ENCODE results near the gene GBGT1.
A peak's percentile ranks its signal among the peaks of the same experiment; 100 is the strongest.

The GBGT1 gene

GRCh38 chr9:133122935-133123611 is 40.6 kb downstream of the GBGT1 start:
- no peak for DNase-seq

DNA sequence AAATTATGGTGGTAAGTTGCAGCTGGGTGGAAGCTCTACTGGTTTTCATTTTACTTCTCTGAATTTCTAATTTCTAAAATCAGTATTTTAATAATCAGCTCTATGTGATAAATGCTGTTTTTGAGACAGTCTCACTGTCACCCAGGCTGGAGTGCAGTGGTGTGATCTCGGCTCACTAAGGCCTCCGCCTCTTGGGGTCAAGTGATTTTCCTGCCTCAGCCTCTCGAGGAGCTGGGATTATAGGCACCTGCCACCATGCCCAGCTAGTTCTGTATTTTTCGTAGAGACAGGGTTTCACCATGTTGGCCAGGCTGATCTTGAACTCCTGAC is 41.1 kb downstream of the GBGT1 start:
- DNase-seq, result no peak

DNA sequence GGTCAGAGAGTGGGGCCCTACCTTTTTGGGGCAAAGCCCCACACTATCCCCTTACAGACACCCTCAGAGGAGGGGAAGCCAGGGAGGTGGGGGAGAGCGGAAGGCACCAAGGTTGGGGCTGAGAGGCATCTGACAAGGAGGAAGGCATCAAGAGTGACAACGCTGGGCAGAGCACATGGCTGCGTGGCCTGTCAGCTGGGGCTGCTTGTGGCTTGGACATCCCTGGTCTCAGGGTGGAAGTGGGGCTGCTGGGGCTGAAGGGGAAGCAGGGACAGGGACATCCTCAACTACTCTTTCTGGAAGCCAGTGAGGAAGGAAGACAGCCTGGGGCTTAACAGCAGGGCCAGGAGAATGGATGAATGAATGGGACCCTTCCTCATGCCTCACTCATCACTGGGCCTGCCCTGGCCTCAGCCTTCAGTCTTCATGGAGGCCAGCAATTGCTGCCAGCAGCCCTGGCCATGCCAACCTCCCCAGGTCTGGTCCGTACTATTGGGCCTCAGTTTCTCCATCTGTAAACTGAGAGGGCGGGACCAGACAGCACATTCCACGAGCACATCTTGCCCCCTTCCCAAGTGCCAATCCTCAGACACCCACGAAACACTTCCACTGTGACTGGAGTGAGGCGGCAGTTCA is 41.7 kb downstream of the GBGT1 start:
- DNase-seq, result peak; percentile 39

DNA sequence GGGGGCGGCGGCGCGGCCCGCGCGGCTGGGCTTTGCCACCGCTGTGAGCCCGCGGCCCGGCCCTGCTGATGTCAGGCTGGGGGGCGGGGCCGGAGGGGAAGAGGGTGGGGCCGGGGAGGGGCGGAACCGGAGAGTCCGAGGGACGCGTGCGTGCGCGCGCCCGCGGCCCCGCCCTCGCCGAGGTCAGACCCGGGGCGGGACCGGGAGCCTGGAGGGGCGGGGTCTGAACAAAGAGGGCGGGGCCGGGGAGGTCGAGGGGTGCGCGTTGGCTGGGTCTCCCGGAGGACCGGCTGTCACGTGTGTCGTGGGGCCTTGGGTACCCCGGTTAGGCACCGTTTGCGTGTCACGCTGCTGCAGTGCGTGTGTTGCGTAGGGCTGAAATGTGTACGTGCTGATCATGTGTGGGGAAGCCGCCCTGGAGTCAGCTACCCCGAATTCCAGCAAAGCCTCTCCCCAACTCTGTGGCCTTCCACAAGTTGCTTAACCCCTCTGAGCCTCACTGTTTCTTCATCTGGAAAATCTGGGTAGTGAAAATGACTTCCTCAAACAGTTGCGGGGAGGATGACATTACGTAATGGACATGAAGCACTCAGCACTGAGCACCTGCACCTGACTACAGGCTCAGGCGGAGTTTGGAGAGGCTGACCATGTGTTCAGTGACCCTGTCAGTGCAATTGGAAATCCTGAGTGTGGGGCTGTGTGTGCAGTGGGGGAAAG is 42.4 kb downstream of the GBGT1 start, which contains the start of gene RALGDS:
RALGDS (minus strand) TSS at position 43 of the 717 bp plus-strand sequence. CDS start 86 bp downstream, outside the sequence.
- DNase-seq, result peak; percentile 97

GRCh38 chr9:133120501-133121197 is 43.1 kb downstream of the GBGT1 start:
- no peak for DNase-seq

DNA sequence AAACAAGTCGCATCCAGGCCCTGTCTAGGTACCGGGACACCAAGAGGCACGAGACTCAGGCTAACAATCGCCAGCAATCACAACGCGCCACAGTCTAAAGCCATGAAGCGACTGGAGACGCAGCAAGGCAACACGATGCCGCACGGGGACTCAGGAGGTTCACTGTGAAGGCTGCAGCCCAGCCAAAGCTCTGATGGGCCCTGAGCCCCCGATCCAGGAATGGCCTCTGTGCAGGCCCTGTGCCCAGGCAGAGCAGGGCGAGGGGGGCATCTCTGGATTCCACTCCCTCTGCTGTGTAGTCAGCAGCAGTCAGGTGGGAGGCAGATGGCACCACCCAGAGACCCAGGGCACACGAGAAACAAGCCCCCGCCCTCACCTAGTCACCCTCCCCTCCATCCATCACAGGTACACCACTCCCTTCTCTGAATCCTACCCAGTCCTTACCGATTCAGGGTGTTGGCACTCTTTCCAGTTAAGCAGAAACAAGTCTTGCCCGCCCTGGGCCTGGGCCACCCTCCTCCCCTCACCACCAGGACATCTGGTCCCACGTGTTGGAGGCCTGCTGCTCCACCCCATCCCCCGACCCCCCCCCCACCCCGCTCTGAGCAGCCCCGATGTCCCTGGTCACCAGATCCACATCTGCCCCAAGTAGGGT is 43.7 kb downstream of the GBGT1 start:
- DNase-seq, result no peak

DNA sequence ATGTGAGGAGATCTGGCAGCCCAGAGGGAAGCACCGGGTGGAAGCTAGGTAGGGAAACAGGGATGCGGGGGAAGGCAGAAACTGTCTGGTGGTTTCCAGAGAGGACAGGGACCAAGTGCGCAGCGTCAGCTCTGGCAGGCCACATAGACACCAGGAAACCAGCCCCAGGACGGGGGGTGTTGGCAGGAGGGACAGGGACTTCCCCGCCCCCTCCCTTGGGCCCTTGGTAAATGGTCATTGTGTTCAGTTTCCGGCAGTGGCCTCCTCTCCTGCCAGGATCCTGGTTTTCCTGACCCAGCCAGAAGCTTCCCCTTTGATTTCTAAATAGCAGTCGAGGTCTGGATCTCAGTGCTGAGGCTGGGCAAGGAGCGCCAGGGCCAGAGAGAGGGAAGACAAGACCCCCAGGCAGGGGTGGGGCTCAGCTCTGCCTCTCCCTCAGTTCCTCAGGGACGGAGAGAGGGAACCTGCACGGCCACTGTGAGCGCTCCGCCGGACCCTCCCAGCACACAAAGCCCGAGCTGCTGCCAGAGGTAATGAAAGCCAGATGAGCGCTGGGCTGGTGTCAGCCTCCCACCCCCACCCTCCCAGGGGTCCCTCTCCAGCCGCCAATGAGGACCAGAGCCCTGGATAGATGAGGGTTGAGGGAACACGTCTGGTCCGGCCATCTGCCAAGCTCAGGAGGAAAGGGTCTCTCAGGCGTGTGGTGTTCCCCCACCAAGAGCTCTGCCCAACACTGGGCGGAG is 44.4 kb downstream of the GBGT1 start:
- no peak for DNase-seq

DNA sequence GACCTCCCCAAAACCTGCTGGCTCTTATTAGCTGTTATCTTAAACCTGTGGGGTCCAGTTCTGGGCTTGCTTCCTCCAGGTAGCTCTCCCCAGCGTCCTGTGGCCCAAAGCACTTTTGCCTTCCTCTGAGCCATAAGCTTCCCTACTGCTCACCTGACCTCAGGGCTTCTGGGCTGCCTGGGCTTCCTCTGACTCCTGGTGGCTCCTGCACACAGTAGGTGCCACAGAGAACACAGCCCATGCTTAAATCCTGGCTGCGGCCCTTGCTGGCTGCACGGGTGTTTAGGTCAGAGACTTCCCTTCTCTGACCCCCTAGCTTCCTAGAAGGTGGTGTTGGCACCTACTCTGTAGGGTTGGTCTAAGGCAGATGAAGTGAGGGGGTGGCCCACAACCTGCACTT is 45.1 kb downstream of the GBGT1 start:
- DNase-seq, result no peak

GRCh38 chr9:133118179-133118520 is 45.6 kb downstream of the GBGT1 start:
- DNase-seq, result peak; percentile 2

DNA sequence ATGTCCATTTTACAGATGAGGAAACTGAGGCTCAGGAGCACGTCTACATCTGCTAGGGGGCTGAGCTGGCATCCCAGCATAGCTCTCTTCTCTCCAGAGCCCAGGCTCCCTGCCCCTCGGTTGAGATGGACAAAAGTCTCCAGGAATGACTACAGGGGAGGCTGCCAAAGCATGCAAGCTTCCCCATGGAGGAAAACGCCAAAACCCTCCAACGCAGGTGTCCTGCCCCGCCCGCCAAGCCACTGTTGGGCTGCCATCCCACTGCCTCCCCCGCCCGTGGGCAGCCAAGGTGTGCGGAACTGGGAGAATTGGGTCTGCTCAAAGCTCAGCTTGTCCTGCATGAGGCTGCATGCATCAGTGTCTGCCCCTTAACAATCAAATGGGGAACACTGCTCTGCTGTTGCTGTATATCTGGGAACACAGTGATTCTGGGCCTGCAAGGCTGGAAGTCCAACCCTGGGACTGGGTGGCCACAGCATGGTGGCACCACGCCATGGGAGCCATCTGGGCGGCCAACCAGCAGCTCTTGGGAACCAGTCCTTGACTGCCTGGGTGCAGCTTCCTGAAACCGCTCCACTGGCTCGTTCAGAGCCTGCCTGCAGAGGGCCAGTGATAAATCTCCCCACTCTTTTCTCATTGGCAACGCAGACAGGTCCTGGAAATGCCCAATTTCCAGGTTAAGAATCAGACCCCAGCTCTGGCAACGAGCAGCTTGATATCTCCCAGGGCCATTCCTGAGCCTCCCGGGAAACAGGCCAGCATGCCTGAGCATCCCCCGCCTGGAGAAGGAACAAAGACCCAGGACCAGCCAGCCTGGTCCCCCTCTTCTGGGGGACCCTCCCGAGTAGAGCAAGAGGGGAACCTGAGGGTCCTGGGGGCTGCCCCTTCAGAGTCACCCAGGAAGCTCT is 46.2 kb downstream of the GBGT1 start:
- DNase-seq, result peak; percentile 3

- peak; percentile 2 for DNase-seq
Observed at GRCh38 chr9:133116346-133117231, 47.1 kb downstream of the GBGT1 start.

DNA sequence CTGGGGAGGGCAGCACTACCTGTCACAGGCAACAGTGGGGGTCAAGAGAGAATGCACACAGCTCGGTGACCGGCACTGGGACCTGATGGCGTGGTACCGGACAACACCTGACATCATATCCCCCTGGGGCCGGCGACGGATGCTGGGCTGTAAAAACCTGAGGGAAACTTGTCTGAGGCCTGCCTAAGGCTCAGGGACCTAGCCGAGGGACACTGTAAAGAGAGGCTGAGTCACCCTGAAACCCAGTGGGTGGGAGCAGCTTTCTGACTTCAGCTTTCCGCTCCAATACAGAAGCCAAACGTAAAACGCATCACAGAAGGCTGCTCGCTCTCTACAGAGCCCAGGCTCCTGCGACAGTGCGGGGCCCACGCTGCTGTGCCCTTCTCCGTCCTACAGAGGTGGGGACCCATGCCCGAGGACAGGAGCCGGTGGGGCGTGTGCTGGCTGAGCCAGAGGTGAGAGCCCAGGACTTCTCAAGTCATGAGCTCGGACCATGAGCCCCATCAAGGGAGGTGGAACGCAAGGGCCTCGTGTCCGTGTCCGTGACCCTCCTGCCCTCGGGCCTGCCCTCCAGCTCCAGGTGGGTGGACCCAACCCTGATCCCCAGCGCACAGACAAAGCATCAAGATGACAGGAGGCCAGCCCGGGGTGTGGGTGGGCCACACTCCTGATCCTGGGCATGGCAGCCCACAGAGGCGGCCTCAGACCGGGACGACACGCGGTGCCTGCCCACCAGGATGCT is 47.9 kb downstream of the GBGT1 start:
- DNase-seq, result peak; percentile 47

DNA sequence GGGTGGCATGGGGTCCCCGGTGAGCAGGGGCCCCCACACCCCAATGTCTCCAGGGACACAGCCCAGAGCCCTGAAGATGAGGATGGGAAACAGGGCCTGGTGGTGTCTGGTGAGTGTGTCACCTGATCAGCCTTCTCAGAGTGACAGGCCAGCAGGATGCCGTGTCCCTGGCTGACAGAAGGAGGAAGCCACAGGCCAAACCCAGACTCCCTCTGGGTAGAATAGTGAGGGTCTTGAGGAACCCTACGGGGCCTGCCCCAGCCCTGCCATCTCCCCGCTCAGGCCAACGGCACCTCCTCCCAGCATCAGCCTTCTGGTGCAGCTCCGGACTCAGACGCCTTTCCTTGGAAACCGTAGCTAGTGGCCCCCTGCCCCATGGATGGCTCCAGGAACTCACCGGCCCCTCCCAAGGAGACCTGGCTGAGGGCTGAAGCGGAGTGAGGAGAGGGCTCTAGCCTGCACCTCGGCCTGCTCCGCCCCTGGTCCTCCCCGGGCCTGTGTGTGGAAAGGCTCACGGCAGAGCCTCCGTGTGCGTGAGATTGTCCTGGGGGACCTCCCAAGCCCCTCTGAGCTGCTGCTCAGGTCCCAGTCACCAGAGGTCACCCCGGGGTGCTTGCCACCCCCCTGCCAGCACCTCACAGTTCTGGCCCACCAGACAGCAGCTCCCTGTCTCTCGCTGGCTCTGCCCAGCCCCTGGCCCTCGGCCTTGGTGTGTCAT is 48.7 kb downstream of the GBGT1 start:
- DNase-seq, result no peak

GRCh38 chr9:133113949-133114885 is 49.5 kb downstream of the GBGT1 start:
- DNase-seq, result no peak

DNA sequence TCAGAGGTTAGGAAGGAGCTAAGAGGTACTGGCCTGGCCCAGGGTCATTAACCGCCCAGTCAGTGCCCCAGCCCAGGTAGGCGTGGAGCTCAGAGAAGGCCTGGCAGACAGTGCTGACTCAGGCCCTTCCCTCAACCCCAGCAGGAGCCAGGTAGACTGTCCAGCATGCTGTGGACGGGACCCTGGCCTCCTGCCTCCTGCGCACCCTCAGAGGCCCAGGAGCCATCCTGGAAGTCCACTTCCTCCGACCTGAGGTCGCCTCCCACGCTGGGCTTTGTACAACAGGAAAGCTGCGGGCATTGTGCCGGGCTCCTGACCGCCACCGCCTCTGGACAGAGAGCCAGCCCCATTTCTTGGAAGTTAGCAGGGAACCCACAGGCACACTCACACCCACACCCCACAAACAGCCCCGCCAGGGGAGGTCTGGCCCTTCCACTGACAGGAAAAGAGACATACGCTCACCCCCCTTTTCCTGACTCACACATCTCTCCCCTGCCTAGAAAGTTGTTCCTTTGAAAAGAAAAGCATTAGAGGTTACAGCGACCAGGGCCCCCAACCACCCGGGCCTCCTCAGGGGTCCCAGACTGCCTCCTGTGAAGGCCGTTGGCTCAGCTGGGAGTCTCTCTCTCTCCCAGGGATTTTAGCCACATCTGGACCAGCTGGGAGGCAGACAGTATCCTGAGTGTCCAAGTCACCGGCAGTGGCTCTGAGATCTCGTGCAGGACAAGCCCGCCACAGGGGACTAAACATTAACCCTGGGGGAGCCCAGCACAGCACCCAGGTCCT is 50.4 kb downstream of the GBGT1 start:
- no peak for DNase-seq

- peak; percentile 31 for DNase-seq
Observed at GRCh38 chr9:133112663-133113026, 51.1 kb downstream of the GBGT1 start.

Data from CD4-positive, alpha-beta T cell treated with Interleukin-17A for 4 hours (primary cell).